Keratinocyte (primary cell): Measurements from ENCODE around the gene ARL15. TPM values are rescaled to one million over a fixed set of nuclear protein-coding genes. Genes with fewer than 3 reads are reported as not detected.

Experiments
- DNase-seq: peaks from one replicate; pipeline ENCODE4 v3.0.0-alpha.2; 2011; ENCODE audit warnings: low read depth, missing footprints, low spot score
- FAIRE-seq: peaks from 2 replicates; lab custom pipeline; 2011; peaks lifted over from hg19 to GRCh38; lab: Jason Lieb, UNC
- H2AFZ ChIP-seq: 2 replicates; pipeline ENCODE4 v1.6.0; 2012; ENCODE audit warnings: low read length, control low read depth, inconsistent platforms; ENCODE audit not compliant: control insufficient read depth
- H3K27ac ChIP-seq: 2 replicates; pipeline ENCODE4 v1.5.1; 2011; ENCODE audit warnings: low read length; ENCODE audit not compliant: control insufficient read depth, insufficient read depth
- H3K27me3 ChIP-seq: 3 replicates; pipeline ENCODE4 v1.6.0; 2011; ENCODE audit warnings: low read length; ENCODE audit not compliant: control insufficient read depth, insufficient read depth; ENCODE audit errors: extremely low read depth
- H3K36me3 ChIP-seq, 2 experiments: 2 replicates in 1 of 2; 3 replicates in 1 of 2; pipeline ENCODE4 v1.5.1; 2011; ENCODE audit warnings: low read length in 2 of 2, mild to moderate bottlenecking in 1 of 2; ENCODE audit not compliant: control insufficient read depth in 2 of 2, insufficient read depth in 2 of 2; ENCODE audit errors: extremely low read depth in 1 of 2
- H3K4me1 ChIP-seq: 3 replicates; pipeline ENCODE4 v1.5.1; 2011; ENCODE audit warnings: low read length; ENCODE audit not compliant: control insufficient read depth, insufficient read depth; ENCODE audit errors: extremely low read depth
- H3K4me2 ChIP-seq: 3 replicates; pipeline ENCODE4 v1.6.0; 2011; ENCODE audit warnings: low read depth, low read length; ENCODE audit not compliant: control insufficient read depth, insufficient read depth; ENCODE audit errors: extremely low read depth
- H3K4me3 ChIP-seq, 3 experiments: fragments of 200-600 bp in 1 of 3; sonication (generic) in 1 of 3; 2 replicates in 2 of 3; 3 replicates in 1 of 3; pipeline ENCODE4 v1.5.1; 2011 to 2016; ENCODE audit warnings: low read length in 3 of 3, mild to moderate bottlenecking in 3 of 3, control low read depth in 2 of 3, inconsistent platforms in 1 of 3, low read depth in 1 of 3, mixed read lengths in 1 of 3, mixed run types in 1 of 3, moderate library complexity in 1 of 3; ENCODE audit not compliant: control insufficient read depth in 2 of 3, insufficient read depth in 2 of 3; ENCODE audit errors: extremely low read depth in 1 of 3
- H3K79me2 ChIP-seq: 2 replicates; pipeline ENCODE4 v1.6.0; 2012; ENCODE audit warnings: low read length; ENCODE audit not compliant: control insufficient read depth, insufficient read depth
- H3K9ac ChIP-seq: 3 replicates; pipeline ENCODE4 v1.6.0; 2011; ENCODE audit warnings: low read length; ENCODE audit not compliant: control insufficient read depth, insufficient read depth; ENCODE audit errors: extremely low read depth
- H3K9me1 ChIP-seq: 3 replicates; pipeline ENCODE4 v1.6.0; 2011; ENCODE audit warnings: low read length; ENCODE audit not compliant: control insufficient read depth, insufficient read depth; ENCODE audit errors: extremely low read depth
- H3K9me3 ChIP-seq: 2 replicates; pipeline ENCODE4 v1.5.1; 2012; ENCODE audit warnings: low read depth, low read length; ENCODE audit not compliant: control insufficient read depth
- H4K20me1 ChIP-seq: 3 replicates; pipeline ENCODE4 v1.6.0; 2011; ENCODE audit warnings: low read length; ENCODE audit not compliant: control insufficient read depth, insufficient read depth; ENCODE audit errors: extremely low read depth
- EZH2 ChIP-seq: IDR thresholded peaks from one replicate; pipeline ENCODE4 v1.6.1; 2012; ENCODE audit warnings: inconsistent platforms, mild to moderate bottlenecking, low read length, moderate library complexity
- dilution Hi-C: fragments of 300-500 bp; cut with MboI; formaldehyde crosslinking; loops from one replicate; pipeline ENCODE4 v1.7.0; 2020; ENCODE audit warnings: low sequenced_read_pairs; ENCODE audit not compliant: extremely low pct_ligation_motif_present
- polyA plus RNA-seq, 5 experiments: library from polyadenylated mRNA; depleted of rRNA in 3 of 5; stranded (reverse) in 3 of 5; stranded (forward) in 1 of 5; unstranded in 1 of 5; fragments of >200 nt; gene quantifications; 1 replicate in 1 of 5; 2 replicates in 3 of 5; 3 replicates in 1 of 5; pipeline versions ENCODE4 v1.2.1 to v1.2.3, GENCODE V29; 2011 to 2012; ENCODE audit warnings: missing spikeins in 2 of 5, low read depth in 1 of 5, low replicate concordance in 1 of 5
- TF ChIP-seq, protein P1 (sequence below), 3 experiments: IDR thresholded peaks in 1 of 3; conservative IDR thresholded peaks in 1 of 3; optimal IDR thresholded peaks in 1 of 3; 2 replicates in 2 of 3; 3 replicates in 1 of 3; pipeline versions ENCODE3 to v1.5.1; 2011; ENCODE audit warnings: low read length in 3 of 3, mild to moderate bottlenecking in 3 of 3, moderate library complexity in 2 of 3, control low read depth in 1 of 3, inconsistent platforms in 1 of 3; ENCODE audit not compliant: insufficient read depth in 2 of 3; ENCODE audit errors: extremely low read depth in 1 of 3

ARL15 gene
- polyA plus RNA-seq, 1 donor (not counting 4 experiments of a cell fraction or from before 2014, with no cell fraction given), result 19.7 TPM

DNA sequence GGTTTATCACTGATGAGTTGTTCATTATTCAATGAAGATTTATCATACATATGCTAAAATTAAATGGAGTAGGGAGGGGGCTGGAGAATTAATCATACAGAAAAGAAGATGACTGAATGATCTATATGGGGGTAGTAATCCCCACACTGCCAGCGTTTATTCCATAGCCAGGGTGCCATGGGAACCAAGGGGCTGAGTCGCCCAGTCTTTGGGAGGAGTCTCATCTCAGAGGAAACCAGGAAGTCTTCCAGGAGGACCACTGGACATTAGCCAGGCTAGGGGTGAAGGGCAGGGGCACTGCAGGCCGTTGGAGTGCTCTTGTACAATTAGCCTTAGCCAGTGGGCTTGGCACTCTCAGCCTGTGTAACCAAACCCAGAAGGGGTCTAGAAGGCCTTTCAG is 226.5 kb downstream of the ARL15 start:
- Histone ChIP-seq H3K9me3 (no peaks in the 10 kb centered on the region), H3K4me3 (no peak overlapping the region), H4K20me1 (no peaks in the 10 kb centered on the region), H3K9me1 (no peaks in the 10 kb centered on the region), H3K79me2 (no peaks in the 10 kb centered on the region), H3K36me3 (no peaks in the 10 kb centered on the region), H3K4me1 (peaks cover 7% of the 10 kb centered on the region), H3K27ac (no peak overlapping the region), H3K4me2 (no peak overlapping the region), H2AFZ (no peak overlapping the region), H3K27me3 (no peaks in the 10 kb centered on the region), H3K9ac (no peak overlapping the region)
- dilution Hi-C loops, result no loop called here
- TF ChIP-seq, protein P1, sequence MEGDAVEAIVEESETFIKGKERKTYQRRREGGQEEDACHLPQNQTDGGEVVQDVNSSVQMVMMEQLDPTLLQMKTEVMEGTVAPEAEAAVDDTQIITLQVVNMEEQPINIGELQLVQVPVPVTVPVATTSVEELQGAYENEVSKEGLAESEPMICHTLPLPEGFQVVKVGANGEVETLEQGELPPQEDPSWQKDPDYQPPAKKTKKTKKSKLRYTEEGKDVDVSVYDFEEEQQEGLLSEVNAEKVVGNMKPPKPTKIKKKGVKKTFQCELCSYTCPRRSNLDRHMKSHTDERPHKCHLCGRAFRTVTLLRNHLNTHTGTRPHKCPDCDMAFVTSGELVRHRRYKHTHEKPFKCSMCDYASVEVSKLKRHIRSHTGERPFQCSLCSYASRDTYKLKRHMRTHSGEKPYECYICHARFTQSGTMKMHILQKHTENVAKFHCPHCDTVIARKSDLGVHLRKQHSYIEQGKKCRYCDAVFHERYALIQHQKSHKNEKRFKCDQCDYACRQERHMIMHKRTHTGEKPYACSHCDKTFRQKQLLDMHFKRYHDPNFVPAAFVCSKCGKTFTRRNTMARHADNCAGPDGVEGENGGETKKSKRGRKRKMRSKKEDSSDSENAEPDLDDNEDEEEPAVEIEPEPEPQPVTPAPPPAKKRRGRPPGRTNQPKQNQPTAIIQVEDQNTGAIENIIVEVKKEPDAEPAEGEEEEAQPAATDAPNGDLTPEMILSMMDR (optimal IDR thresholded peaks at IDR 0.05 in 1 of 3, IDR thresholded peaks at IDR 0.05 in 1 of 3, conservative IDR thresholded peaks at IDR 0.05 in 1 of 3; ENCODE audit: extremely low read depth in 1 of 3, insufficient read depth in 2 of 3, low read length in 3 of 3), result no peak
- no peak for TF ChIP-seq EZH2
- DNase-seq (no peak), FAIRE-seq (no peak)

GRCh38 chr5:54083245-54083644 is 227.1 kb downstream of the ARL15 start:
- H3K4me2 ChIP-seq, result no peak overlapping the region

More at GRCh38 chr5:54083245-54083644, 227.1 kb downstream of the ARL15 start:
- no peak overlapping the region for H3K4me3 ChIP-seq
- H3K36me3 ChIP-seq, result no peaks in the 10 kb centered on the region
- no peaks in the 10 kb centered on the region for H3K27me3 ChIP-seq
- H3K9ac ChIP-seq, result no peak overlapping the region
- dilution Hi-C loops, result no loop called here
- H3K27ac ChIP-seq, result no peak overlapping the region
- TF ChIP-seq, protein P1 (optimal IDR thresholded peaks at IDR 0.05 in 1 of 3, IDR thresholded peaks at IDR 0.05 in 1 of 3, conservative IDR thresholded peaks at IDR 0.05 in 1 of 3; ENCODE audit: extremely low read depth in 1 of 3, insufficient read depth in 2 of 3, low read length in 3 of 3), result no peak
- TF ChIP-seq EZH2, result no peak
- no peak overlapping the region for H2AFZ ChIP-seq
- peaks cover 6% of the 10 kb centered on the region for H3K4me1 ChIP-seq
- no peaks in the 10 kb centered on the region for H3K9me3 ChIP-seq
- FAIRE-seq (no peak), DNase-seq (no peak)
- H3K9me1 ChIP-seq, result no peaks in the 10 kb centered on the region
- no peaks in the 10 kb centered on the region for H3K79me2 ChIP-seq
- no peaks in the 10 kb centered on the region for H4K20me1 ChIP-seq
